Measurements from ENCODE around the gene IRF1.

Gene IRF1

GRCh38 chr5:132435447-132435846 lies 55.1 kb downstream of the IRF1 start:
- DNase-seq = no peak

- no peak for DNase-seq
Observed at GRCh38 chr5:132434416-132435286, 55.9 kb downstream of the IRF1 start.

GRCh38 chr5:132433141-132433540 lies 57.4 kb downstream of the IRF1 start:
- no peak for DNase-seq

- no peak for DNase-seq
Observed at GRCh38 chr5:132431632-132432031, 58.9 kb downstream of the IRF1 start.
